Renal cortical epithelial cell (primary cell): Measurements from ENCODE around the gene RNF34. TPM values are rescaled to one million over a fixed set of nuclear protein-coding genes. Genes with fewer than 3 reads are reported as not detected.

Experiments used
- DNase-seq: peaks from one replicate; pipeline ENCODE4 v3.0.0-alpha.2; 2011; ENCODE audit warnings: low read depth
- total RNA-seq: library from RNA; depleted of rRNA; stranded (reverse); fragments of >200 nt; gene quantifications from 2 replicates; pipeline ENCODE4 v1.2.3, GENCODE V29; 2014

The RNF34 gene
- total RNA-seq, 1 donor from 2014 or later: 64.1 TPM

DNA sequence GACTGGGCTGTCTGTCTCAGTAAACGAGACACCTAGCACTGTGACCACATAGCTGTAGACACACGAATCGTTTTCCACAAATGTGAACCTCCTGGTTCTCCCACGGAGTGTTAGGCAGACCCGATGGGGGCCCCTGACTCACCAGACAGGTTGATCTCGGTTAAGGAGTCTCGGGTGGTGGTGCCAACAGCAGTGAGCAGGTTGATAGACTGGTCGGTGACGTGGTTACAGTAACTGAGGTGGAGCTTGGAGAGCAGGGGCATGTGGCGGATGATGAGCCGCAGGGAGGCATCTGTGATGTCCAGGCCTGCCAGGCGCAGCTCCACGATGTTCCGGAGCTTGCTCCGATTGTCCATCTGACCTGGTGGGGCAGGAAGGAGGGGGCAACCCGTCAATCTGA, 39.8 kb downstream of the RNF34 start:
- no peak for DNase-seq

DNA sequence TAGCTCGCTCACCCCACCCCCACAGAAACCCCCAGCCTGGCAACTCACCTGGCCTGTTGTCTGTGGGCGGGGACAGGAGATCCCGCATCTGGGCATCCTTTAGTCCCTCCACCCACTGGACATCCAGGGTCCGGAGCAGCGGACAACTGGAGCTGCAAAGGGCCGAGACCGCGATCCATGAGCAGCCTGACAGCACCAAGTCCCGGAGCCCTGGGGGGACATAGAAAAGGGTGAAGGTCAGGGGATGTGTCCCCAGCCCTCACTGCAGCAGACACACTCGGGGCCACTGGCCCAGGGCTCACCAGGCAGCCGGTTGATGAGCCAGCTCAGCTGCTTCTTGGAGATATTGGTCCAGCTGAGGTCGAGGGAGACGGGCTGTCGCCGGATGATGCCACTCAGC, 40.9 kb downstream of the RNF34 start:
- DNase-seq: no peak

DNA sequence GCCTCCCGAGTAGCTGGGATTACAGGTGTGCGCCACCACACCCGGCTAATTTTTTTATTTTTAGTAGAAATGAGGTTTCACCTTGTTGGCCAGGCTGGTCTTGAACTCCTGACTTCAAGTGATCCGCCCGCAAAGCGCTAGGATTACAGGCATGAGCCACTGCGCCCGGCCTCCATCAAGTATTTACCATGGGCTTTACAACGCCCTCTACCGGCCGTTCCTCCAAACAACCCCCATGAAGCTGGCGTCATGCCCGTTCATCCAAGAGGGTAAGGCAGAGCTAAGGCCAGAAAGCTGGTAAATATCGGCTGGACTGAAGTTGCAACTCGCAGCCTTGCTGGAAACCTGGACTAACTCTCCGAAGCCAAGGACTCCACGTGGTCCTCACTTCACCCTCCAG, 41.6 kb downstream of the RNF34 start:
- DNase-seq: no peak

DNA sequence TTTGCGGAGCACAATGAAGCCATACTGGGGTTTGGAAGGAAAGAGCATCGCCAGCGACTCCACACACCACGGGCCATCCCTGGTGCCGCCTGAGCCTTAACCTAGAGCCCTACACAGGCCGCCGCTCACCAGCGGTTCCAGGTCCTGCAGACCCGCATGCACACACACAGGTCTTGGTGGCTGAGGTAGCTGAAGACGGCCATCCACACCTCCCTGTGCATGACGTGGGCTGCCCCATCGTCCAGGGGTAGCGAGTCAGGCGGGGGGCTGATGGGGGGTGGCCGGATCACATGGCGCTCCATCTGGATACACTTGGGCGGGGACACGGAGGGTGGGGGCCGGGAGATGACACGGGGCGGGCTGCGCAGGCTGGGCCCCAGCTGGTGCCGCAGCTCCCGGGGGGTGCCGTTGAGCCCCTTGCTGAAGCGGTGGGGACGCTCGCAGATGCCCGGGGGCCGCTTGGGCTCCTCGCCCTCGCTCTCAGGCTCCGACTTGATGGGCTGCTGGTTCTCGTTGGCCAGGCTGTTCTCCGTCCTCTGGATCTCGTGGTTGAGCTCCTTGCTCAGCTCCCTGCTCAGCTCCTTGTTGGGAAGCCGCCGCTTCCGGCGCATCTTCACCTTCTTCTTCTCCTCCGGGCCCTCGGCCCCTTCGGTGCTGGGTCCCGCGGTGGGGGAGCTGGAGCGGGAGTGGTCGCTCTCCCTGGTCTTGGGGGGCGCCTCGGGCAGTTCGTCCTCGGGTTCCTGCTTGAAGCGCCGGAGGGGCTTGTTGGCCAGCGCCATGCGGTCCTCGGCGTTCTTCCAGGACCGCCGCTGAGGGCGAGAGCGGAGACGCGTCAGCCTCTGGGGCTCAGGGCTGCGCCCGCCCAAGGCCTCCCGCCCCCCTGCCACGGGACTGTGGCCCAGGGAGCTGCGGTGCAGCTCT, 42.4 kb downstream of the RNF34 start:
- no peak for DNase-seq

DNA sequence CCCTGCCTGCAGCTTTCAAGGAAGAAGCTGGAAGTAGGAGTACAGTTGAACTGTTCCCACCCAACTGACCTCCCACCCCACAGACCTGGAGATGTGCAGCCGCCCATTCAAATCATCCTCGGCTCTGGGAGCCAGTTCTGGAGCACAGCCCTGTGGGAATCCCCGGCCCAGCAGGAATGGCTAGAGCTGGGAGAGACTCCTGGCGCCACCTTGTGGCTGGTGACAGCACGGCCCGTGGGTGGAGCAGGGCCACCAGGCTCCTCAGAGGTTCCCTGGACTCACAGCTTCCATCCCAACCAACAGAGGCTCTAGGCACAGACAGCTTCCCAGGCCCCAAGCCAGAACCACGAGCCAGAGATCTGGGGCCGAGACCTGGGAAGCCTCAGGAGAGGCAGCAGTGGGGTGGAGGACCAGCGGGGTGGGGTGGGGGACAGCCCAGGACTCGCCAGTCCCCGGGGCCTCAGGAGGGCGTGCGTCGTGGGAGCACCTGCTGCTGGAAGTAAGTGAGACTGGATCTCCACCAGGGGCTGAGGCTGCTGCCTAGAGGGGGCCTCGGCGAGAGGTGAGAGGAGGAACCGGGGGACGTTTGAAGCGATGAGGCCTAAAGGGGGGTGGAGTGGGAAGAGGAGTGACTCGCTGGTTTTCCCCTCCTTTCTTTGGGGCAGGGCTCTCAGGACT, 43.4 kb downstream of the RNF34 start:
- peak; percentile 54 for DNase-seq

DNA sequence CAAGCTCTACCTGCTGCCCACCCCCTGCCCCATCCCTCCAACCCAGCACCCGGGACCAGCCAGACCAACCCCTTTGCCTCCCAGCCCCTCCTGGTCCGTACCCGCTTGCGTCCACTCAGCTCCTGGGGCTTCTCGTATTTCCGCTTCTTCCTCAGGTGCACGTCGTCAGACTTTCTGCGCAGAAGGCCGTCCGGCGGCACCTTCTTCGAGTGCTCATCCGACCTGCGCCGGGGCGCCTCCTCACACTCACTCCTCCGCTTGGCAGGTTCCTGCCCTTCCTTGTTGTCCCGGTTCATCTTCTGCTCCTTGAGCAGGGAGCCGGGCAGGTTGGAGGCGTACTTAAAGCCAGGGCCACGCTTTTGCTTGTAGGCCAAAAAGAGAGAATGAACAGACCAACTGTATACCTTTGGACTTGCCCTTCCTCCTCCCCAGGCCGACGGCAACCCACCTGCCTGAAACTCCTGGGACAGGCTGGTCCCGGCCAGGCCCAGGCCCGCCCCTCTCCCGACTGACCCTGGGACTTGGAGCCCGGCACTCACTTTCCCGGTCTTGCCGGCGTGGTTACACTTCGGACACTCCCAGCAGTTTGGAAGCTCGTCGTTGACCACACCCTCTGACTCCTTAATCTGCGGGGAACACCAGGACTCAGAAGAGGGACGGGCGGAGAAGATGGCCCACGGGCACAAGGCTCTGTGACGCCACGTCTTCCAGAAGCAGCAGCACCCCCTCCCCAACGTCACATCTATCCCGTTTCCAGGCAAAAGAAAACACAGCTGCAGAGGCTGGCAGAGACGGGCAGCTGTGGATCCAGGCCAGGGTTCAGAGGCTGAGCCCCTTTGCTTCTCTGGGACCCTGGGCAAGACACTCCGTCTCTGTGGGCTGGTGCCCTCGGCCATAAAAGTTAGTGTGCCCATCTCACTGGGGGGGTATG, 44.3 kb downstream of the RNF34 start:
- DNase-seq: no peak

DNA sequence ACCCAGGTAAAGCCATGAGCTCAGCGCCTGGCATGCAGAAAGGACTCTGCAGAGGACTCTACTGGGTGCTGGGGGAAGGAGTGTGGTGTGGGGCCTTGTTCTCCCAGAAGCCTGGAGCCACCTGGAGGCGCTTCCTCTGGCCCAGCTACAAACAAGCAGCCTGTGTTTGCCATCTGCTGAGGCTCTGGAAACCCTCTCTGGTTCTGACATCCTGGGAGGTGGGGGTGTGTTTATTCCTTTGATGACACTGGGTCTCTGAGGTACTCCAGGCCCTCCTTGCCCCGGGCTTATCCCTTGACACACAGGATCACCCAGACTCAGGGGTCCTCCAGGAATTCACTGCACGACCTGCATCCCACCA, 44.9 kb downstream of the RNF34 start:
- DNase-seq: no peak

DNA sequence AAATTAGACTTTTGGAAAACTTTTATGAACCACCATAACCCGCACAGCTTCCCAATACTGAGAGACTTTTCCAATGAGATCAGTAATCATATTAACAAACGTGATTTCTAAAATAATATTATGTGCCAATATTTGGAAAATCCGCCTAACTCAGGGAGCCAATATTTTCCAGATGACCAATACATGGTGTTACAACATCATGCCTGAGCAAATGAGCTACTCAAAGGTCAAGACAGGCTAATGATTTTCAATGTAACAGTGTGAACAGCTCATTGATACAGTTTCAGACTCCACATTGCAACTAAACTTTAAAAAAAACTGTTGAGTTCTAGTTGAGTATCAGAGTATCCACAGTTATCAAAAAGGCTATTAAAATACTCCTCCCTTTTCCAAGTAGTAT, 46.8 kb downstream of the RNF34 start:
- peak; percentile 38 for DNase-seq

DNA sequence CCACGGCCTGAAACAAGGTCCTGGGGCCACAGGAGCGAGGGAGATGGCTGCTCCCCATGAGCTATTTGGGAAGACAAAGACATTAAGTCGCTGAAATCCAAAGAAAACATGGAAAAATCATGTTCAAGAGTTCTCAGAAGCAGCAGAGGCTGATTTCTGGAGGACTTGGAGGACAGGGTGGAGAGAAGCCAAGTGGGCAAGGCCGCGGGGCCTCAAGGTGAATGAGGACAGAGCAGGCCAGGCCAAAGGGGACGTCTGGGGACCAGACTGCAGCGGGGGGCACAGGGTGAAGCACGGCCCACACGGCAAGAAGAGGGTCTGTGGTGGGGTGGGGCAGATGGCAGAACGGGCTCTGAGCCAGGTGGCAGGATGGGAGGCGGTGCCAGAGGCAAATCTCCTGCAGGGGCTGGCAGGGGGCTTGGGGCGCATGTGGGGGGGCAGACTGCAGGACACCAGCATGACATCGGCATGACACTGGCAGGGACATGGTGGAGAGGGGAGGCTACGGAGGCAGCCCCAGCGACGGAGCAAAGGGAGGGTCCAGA, 48.9 kb downstream of the RNF34 start:
- no peak for DNase-seq

DNA sequence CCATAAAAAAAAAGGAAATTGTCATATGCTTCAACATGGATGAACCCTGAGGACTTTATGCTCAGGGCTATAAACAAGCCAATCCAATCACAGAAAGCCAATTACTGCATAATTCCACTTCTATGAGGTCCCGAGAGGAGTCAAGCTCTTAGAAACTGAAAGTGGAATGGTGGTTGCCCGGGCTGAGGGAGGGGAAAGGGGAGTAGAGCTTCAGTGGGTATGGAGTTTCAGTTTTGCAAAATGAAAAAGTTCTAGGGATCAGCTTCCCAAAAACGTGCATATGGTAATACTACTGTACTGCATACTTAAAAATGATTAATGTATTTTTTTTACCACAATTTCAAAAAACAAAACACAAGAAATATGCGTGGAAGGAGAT, 52.0 kb downstream of the RNF34 start:
- no peak for DNase-seq

DNA sequence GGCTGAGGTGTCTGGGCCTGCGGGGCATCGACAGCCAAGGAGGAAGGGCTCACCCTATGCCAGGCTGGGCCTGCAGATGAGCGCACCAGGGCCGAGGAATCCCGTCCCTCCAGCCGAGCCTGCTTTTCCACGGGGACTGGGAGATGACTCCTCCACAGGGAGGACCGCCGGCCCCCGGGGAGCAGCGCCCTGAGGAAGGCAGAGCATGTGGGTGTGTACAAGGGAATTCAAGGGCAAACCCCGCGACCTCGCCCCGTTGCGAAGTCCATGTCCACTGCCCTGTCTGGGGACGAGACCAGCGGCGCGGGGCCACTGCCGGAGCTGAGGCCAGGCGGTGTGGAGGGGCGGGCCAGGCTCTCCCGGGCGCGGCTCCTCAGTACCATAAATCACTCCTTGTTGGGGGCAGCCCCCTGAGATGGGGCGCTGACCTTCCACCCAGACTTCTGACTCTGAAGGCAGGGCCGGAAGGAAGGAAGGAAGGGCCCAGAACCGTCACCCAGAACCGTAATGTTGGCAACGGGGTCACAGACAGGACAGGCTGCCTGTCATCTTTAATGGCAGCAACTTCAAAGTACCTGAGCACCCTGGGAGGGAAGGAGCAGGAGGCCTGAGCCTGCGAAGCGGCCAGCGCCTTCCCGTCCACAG, 52.5 kb downstream of the RNF34 start:
- peak; percentile 2 for DNase-seq

DNA sequence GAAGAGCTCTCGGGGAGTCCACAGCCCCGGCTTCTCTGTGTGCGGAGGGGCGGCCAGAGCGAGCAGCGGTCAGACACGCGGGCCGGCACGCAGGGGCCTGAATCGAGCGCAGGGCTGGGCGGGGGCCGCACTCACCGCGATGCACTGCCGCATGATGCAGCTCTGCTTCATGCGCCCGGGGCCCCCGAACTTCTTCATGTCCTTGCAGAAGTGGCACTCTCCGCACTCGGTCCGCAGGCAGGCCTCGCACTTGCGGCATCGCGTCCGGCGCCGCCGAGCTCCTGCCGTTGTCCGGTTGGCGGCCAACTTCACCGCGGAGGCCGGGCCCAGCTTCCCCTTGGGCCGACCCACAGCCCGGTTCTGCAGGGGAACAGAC, 53.1 kb downstream of the RNF34 start:
- no peak for DNase-seq

DNA sequence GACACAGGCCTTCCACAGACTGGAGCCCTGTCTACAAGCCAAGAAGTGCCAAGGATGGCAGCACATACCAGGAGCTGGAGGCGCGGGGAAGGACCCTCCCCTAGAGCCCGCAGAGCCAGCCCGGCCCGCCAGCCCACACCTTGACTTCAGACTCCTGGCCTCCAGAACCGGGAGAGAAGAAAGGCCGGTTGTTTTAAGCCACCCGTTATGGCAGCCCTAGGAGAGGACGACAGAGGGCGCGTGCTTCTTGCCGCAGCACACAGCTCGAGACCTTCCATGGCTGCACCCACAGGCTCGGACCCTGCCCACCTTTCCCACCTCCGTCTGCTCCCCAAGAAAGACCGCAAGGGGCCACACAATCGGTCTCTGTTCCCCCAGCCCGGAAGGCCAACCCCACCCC, 53.7 kb downstream of the RNF34 start:
- DNase-seq: no peak

DNA sequence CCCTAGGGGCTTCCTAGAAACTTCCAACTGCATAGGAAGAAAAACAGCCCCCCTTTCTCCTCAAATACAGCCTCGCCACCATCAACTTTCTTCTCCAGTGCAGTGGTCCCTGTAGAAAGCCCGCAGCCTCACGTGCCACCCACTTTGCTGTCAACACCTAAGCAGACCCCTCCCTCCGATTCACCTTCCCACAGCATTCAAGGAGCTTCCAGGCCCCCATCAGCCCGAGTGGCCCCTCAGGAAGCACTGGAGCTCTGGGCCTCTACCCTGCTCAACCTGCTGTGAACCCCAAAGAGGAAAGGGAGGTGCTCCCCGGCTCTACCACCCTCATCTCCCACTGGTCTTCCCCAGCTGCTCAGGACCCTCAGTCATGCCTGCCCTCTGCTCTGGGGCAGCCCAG, 55.0 kb downstream of the RNF34 start:
- no peak for DNase-seq

DNA sequence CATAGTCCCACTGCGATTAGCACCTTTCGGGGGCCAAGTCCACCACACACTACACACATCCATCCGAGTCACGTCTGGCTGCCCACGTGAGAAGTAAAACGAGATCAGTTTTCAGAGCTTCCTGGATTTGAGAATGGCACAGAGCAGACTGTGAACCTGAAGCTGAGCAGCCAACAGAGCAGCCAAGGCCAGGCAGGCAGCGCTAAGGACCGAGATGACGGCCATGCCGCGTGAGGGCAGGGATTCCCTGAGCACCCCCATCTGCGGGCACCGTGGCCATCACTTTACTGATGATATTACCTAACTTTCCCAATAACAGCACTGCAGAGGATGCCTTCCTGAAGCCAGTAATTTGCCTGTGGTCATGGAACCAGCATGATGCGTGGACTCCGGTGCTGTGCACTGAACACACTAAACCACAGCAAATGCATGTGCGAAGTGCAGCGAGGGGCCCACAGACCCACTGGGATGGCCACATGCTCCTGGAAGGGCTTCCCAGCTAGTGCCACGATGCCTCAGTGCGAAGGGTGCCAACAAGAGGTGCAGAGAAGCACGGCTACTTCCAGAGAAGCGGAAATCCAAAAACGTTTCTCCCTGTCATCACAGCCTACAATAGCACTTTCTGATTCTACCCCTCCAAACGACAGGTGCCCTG, 56.0 kb downstream of the RNF34 start:
- no peak for DNase-seq

DNA sequence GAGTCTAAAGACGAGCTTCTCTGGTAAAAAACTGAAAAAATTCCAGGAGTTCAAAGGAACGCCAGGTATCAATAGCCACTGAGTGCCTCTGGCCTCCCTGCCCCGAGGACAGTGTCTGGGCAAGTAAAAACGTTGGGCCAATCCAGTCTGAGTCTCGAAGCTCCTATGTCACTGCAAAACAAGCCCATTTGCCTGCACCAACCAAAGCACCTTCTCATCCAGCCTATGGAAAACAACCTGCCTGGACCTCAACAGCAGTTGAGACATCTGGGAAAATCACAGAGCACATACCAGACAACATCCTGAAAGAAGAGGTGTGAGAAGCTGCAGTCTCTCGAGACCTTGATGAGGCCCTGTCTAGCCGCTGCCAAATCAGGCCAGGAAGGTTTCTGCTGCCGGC, 56.6 kb downstream of the RNF34 start:
- no peak for DNase-seq

DNA sequence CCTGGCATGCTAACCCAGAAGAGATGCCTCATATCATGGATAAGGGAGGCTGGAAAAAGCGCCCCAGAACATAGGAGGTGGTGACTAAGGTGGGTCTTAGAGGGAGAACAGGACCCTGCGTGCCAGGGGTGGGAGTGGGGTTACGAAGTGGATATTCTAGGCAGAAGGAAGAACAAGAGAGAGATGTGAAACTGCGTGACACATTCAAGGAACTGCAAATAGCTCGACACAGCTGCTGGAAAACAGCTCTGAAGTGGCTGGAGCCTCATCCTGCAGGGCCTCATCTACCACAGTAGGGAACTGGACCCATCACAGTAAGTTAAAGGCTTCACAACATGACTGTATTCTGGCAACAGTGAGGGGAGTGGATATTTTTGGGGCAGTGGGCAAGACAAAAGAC, 61.1 kb downstream of the RNF34 start:
- no peak for DNase-seq

DNA sequence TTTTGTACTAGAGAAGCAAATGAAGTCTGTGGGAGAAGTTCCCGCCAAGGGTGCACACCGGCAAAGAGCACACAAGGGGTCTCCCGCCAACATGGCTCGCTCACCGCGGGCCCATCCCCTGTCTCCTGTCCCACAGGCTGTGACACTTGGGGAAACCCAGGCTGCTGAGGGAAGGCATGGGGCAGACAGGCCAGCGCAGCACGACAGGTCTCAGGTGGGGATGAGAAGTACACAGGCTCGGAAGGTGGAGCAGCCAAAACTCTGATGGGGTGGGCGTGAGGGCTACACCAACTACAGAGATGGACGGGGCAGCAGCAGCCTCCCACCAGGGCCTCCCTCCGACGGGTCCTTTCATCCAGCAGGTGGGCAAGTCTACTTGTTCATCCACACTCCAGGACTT, 64.4 kb downstream of the RNF34 start:
- DNase-seq: no peak

DNA sequence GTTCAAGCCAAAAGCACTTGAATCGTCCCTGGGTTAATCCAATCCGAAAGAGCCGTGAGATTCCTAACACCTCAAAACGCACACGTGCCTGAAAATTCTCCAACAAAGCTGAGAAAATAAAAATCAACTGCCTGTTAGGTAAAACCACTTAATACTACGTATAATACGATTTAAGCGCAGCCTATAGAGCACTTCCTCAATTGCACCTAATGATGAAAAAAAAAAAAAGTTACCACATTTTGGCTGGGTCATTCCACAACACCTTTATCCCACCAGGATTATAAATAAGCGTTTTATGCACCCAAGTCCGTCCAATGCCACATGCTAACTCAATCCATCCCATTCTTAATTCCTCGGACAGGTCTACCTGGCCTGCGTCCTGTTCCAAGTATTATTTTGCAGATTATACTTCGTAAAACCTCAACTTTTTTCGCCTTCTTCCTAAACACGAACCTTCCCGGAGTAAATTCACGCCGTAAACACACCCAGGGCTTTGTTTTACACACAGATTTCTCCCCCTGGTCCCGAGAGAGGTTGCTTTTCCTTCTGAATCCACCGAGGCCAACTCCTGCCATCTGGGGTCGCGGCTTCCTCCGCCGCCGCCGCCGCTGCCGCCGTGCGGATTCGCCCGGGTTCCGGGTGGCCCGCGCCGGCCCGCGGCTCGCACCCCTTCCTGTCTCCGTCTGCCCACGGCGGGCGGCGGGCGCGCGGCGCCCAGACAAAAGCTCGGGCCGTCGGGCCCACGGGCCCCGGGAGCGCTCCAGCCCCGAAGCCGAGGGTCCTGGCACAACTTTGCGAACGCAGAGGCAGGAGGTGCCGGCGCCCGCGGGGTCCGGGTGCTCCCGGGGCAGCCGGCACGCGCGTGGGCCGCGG, 66.2 kb downstream of the RNF34 start:
- no peak for DNase-seq
